ENCODE measurements around the gene MBIP.

The MBIP gene

DNA sequence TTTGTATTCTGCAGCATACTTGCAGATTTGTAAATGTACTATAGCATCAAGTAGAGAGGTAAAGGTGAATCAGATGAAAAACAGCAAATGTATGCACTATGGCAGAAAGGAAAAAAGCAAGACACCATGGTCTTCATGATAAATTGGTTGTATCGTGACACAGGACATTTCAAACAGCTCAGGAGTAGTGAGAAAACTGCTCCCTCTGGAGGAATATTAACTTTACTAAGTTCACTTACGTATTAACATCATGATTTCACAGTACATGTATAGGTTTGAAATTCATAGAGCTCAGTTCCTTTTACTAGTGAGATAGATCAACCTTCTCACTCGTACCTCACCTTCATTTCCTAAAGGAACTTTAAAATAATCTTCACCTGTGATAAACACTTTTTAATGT lies 6.5 kb downstream of the MBIP start:
- FAIRE-seq (no peak), DNase-seq (ENCODE audit: low spot score) (no peak)

DNA sequence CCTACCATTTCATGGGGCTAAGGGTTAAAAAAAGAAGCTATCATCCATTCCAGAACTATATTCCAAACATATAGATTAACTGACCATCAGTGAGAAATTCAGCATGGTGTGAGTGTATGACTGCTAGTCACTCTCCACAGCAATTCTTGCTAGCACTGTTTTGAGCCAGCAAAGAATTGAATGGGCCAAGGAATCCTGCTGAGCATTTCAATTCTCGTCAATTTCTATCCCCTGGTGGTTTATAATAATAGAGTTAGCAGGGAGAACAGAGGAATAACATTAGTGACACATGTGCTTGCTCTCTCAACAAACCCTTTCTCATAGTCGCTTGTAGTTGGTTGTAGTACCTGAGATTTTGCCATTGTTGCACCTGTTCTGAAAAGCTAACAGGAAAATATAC lies 7.2 kb downstream of the MBIP start:
- no peak for FAIRE-seq
- DNase-seq (ENCODE audit: low spot score) = no peak

DNA sequence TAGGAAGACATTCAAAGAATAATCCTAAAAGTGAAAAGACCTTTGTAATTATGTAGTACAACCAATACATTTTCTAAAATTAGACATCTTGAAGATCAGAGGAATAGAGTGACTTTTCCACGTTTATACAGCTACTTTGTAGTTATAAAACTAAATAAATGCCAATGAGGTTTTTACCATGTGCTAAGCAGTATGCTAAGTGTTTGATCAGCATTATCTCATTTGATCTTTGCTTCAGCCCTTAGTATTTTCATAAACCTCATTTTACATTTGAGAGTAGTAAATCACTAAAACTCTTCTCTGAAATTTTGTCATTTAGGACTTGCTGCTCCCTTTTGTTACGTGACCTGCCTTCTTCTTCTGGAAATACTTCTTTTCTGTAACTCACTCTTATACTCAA lies 13.6 kb downstream of the MBIP start:
- DNase-seq (ENCODE audit: low spot score) = no peak
- no peak for FAIRE-seq

DNA sequence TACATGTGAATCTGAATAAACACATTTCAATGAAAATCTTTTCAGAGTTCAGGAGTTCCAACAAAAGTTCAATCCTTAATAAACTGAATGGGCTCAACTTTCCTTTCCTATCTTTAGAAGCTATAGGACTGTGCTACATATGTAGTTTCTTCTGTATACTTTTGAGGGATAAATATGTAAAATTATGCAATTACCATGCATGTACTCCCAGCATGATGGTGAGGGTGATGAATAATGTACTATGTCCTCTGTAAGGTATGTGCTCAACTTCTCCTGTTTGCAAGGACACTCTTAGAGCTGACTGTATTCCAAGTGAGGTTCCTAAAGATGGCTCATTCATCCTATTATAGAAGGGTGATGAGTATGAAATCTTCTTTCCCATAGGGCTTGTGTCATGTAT lies 15.5 kb downstream of the MBIP start:
- FAIRE-seq (no peak), DNase-seq (ENCODE audit: low spot score) (no peak)

DNA sequence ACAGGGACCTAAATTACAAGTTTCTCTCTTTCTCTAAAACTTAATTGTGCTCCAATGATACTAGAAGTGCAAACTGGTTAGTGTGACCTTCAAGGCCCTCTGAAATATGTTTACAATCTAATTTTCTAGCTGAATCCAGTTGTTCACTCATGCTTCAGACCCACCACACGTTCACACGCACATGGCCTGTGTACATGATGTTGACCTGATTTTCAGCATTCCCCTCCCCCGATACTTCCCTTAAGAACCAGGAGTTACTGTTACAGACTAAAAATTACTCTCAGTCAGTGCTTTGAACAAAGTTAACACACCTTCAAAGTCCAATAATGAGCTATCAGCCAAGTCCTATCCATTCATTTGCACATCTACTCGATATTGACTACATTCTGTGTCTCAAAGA lies 16.5 kb downstream of the MBIP start:
- DNase-seq (ENCODE audit: low spot score) (no peak), FAIRE-seq (no peak)

DNA sequence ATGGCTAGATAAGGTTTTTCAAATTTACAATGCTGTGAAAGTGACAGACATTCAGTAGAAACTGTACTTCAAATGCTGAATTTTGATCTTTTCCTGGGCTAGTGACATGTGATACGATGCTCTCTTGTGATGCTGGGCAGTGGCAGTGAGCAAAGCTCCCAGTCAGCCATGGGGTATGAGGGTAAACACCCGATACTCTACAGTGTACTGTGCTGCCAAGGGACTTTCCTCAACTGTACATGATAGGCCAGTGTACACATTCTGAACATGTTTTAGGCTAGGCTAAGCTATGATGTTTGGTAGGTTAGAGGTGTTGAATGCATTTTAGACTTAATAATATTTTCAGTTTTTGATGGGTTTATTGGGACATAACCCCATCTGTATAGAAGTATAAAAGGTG lies 17.6 kb downstream of the MBIP start:
- no peak for DNase-seq (ENCODE audit: low spot score)
- FAIRE-seq = no peak

DNA sequence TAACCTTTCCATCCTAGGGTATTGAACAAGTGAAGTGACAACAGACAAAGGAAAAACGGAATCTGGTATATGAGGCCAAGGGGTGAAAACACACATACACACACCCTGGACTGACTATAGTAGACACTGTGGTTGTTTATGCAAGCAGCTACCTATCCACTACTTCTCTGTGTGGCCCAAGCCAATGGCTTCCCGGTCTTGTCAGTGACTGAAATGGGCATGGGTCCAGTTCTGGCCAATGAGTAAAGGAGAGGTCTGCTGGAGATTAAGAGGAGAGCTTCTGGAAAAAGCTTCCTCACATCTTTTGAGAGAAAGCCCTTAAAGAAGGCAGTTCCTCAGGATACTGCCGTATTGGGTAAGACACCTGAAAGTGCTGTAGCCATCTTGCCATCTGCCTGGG lies 19.3 kb downstream of the MBIP start:
- FAIRE-seq = no peak

DNA sequence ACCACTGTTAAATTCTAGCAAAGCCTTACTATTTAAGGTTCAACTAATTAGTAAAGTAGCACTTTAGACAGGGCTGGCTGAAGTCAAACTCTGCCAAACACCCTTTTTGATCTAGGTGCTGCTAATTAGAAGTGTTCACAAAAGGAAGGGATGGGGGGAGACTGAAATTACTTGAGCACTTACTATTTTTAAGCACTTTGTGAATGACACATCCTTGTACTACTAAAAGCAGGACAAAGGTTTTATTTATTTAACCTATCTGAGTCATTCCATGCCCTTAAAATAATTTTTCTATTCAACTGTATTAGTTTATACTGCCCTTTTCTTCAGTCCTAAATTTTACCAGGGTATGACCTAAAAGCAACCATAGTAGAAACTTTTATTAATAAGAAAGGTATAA lies 20.1 kb downstream of the MBIP start:
- FAIRE-seq (no peak), DNase-seq (ENCODE audit: low spot score) (no peak)

More for the DNA sequence above, 19.3 kb downstream of the MBIP start:
- DNase-seq (ENCODE audit: low spot score) = no peak

DNA sequence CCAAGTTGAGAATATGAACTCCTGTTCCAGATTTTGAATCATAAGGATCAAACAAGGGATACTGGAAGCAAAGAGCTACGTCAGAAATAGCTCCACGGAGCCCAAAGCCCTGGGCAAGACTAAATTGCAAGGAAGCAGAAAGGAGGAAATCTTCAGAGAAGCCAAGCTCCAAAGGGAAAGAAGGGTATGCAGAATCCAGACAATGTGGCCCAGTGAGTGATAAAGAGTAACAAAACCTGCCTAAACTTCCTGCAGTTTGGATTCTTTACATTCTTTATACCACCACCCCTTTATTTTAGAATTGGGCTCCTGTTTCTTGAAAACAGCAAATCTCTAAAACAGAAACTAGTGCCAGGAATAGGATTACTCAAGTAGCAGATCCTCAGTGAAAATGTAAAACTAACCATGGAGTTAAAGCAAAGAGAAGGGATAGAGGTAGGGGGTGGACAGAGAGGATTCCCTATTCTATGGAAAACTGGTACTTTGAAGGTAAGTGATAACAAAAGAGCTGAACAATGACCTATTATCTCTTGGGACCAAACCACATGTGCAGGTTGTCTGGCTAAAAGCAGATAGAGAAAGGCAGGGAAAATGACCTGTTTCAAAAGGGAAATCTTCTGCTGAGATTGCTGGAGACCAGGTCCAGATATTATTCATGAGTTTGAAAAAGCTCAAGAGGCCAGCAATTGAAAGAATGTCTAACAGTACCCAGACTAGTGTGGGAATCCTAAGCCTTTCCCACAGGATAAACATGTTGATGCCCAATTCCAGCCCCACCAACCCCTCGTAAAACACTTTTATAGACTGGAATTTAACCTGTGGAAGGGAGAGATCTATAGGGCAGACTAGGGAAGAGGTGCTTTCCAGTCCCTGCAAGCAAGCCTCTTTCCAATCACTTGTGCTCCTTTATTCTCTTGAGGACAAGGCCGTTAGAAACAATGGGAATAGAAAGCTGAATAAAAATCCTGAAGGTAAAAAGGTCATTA lies 24.5 kb downstream of the MBIP start:
- FAIRE-seq (no peak), DNase-seq (ENCODE audit: low spot score) (no peak)

DNA sequence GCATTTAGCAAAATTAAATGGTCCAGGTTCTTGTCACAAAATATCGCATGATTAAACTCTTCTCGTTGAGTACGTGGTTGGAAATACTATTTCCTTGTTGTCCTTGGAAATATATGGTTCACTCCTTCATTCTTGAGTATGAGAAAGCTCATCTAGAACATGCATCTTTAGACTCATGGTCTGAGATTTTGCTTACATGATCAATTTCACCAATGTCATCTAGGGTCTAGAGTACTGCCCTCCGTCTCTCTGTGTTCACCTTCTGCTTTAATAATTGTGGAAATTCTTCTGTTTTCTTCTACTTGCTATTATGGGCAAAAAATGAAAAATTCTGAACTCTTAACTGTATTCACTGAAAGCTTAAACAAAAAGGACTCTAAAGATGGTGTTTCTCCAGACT lies 25.9 kb downstream of the MBIP start:
- FAIRE-seq (no peak), DNase-seq (ENCODE audit: low spot score) (no peak)

DNA sequence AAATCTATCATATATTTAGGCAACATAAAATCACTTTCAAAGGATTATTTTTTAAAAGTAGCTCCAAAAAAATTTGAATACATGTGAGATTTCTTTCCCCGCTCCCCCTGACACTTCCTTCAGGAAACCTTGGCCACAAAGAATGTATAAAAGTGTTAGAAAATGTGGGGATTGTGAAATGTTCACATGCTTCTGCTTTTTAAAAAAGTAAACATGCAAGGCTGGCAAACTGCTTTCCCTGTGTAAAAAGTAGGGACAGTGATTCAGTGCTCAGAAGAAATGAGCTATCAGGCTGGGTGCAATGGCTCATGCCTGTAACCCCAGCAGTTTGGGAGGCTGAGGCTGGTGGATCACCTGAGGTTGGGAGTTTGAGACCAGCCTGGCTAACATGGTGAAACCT lies 26.6 kb downstream of the MBIP start:
- DNase-seq (ENCODE audit: low spot score) = no peak
- FAIRE-seq = no peak

DNA sequence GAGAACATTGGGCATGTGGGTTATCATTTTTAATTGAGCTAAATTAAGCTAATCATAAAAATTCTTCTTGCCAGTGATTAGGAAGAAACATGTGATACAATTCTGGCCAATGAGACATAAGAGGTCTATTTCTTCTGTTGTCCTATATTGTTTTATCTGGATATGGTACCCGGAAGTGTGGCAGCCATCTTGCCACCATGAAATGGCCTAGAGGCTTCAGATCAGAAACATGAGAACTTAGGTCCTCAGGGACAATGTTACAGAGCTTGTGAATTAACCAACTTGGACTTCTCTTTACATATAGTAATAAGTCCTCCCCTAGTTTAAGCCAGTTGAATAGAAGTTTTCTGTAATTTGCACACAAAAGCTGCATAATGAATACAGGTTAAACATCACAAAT lies 30.5 kb downstream of the MBIP start:
- DNase-seq (ENCODE audit: low spot score) = no peak
- FAIRE-seq = no peak

DNA sequence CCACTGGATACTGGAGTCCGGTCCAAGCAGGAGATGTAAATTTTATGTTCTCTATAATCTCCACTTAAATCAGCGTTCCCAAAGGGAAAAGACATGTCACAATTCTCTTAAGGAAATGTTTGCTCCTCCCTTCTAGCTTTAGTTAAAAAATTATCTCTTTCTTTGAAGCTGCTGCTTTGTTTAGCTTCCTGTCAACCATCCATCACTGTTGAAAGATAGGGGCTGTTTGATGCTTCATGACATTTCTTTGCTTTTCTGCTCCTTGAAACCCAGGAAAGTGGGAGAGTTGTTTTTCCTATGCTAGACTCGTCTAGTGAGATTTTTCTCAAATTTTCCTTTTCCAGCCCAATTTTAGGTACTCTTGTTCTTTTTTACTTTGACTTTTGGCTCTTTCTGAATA lies 31.9 kb downstream of the MBIP start:
- FAIRE-seq (no peak), DNase-seq (ENCODE audit: low spot score) (no peak)

DNA sequence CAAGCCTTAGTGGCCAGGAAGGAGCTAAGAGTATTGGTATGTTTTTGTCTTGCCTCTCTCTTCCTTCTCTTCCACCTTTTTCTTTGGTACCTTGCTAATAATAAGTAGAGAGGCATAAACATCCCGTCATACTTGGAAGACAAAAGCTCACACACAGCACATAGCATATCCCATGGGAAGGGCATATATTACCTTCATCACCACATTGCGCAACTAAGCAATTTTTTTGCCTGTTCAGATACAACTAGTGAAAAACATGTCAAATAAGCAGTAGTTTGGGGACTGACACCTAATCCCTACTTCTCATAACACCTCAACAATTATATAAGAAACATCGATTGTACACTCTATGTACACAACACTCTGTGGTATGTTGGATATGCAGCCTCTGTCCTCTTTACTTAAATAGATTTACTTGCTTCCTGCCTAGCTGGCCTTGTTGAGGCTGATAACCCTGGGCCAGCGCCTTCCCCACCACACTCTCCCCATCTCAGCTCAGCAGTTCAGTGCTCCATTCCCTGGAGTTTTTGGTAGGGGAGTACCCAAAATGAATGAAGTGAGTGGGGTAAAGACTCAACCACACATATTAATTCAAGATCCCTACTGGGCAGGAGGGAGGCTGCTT lies 35.4 kb downstream of the MBIP start:
- DNase-seq (ENCODE audit: low spot score) (no peak), FAIRE-seq (no peak)

DNA sequence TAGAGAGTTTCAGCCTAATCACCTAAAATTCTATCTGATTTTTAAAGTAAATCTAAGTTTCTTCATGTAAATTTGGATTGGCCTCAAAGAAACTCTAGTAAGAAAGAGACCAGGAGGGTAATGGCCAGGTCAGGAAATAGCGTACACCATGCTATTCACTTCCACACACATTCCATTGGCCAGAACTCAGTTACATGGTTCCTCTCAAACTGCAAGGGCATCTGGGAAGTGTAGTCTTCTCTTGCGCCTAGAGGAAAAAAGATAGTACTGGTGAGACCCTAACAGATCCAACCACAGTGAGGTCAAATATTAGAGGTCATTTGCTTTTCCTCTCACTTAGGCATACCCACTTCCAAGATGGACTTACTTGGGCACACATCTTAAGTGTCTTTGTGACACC lies 39.1 kb downstream of the MBIP start:
- no peak for FAIRE-seq
- no peak for DNase-seq (ENCODE audit: low spot score)

DNA sequence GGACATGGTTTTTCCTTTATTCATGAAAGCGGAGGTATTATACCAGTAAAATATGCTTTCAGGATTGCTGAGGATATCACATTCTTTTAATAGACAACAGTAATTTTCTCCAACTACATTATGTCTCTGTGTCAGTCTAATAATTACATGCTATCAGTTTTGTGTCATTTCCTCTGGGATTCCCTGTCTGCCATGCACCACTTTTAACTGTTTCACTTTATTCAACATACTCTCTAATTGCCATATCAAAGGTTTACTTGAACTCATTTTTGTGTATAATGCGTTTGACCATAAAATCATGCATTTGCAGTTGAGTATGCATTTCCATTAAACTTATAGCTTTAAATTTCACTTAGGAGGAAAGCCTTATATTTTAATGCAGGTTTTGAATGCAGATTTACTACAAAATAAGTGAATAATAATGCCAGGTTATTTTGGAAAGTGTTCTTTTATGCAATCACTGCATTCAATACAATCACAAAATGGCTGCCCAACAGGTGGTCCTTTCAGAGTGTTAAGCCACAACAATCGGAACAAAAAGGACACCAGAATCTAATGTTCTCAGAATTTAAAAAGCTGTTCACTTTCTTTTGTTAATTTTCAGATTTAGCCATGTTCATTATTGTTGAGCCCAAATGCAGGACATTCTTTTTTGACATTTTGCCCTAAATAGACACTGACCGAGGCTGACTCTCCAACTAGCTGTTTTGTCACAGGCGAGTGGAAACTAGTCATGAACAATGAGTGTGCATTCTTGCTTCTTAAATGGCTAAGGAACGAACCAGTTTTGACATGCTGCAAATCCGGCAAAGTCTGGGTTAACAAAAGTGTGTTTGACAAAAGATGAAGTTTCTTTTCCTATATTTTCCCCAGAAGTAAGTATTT lies 40.9 kb downstream of the MBIP start:
- FAIRE-seq (no peak), DNase-seq (ENCODE audit: low spot score) (no peak)

DNA sequence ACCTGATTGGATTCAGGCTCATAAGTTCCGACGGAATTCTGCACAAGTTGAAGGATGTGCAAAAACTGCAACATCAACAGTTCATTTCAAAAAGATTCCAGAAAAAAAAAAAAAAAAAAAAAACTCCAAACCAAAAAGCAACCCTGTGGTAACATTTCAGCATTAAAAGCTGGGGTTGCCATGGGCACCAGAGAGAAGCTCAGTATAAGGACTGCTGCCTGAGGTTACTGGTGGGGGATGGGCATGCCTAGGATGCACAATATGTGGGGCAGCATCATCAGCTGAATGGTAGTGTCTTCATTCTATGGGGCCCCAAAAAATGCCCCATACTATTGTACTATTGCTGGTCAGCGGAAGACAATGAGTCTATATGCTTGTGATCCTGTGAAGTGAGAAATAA lies 44.7 kb downstream of the MBIP start:
- no peak for FAIRE-seq

DNA sequence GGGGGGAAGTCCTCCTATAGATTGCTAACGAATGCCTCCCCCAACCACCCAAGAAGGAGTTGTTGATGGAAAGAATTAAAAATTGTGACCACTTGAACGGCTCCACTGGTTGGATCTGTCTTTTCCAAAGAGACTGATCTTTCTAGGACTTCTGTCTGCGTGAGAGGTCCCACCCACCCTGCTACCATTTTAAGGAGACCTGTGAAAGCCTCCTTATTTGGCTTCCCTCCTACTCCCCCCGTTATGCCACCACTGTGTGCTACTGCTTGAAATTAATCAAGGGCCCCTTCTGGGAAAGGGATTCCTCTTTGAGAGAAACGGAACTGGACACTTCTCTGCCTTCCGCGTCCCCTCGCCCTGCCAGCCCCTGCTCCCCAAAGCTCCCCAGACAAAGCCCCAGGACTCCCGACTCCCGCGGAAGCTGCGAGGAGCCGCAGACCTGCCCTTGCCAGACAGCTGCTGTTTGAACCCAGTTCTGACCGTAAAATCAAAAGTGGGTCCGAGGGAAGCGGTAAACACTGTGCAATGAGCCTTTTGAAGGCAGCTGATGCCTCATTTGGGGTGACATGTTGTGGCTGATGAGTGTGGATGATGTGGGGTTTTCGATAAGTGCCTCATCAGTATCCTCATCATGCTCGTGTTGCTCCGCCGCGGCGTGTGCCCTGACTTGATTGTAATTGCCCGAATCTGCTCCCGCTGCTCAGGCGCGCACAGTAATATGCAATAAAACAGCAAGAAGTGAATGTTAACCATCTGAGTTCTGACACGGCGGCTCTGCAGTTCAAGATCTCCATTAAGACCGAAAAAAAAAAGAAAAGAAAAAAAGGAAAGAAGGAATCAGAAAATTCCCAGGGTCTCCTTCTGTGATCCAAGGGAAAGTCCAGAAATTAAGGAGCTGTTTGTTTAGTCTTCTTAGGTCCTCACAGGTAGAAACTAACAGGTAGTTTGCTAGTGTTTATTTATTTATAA lies 48.2 kb downstream of the MBIP start:
- FAIRE-seq = no peak
- no peak for DNase-seq (ENCODE audit: low spot score)

More for the DNA sequence above, 44.7 kb downstream of the MBIP start:
- no peak for DNase-seq (ENCODE audit: low spot score)

DNA sequence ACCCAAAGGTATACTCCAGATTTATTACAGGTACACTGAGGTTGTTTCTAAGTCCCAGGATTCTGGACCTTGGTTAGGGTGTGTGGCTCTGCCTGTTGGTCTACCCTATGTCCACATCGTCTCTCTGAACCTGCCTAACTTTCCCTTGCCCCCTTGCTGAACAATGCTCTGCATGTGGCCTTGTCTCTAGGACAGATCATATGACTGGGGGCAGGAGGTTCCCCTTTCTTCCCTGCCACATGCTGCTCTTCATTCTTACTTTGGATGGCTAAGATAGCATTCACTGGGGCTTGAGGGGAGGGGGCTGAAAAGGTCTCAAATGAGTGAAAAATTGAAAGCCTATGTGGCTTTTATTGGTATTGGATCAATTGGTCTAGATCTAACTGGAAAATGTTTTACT lies 49.2 kb downstream of the MBIP start:
- FAIRE-seq (no peak), DNase-seq (ENCODE audit: low spot score) (no peak)

DNA sequence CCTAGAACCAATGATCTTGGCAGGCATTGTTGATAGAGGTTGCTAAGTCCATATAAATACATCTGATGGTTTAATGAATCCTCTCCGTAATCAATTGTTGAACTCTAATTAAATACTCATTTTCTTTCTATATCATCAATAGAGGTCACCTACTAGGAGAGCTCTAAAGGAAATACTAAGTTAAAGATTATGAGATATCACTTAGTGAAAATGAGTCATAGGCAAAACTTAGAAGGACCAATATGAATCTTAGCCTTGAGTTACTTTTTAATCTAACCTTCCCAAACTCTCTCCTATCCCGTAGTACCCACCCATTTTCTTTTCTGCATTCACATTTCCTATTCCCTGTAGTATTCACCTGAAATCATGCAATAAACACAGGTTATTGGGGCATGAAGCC lies 50.2 kb downstream of the MBIP start:
- FAIRE-seq (no peak), DNase-seq (ENCODE audit: low spot score) (no peak)

DNA sequence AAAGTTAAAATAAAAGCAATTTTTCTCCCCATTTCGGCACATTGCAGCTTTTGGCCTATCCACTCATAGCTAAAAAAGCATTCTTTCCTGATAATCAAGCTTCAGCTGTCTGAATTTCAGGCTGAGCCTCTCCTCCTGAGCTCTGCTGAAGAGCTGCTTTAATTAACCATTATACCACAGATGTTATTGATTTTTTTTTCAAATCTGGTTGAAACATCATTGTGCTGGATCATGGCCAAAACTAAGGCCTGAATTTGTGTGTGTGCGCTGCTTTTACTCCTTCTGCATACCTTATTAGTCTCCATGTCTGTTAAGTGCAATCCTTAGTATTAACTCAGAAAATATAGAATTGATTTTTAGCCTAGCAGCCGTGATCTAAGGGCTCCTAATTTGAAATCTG lies 52.3 kb downstream of the MBIP start:
- no peak for DNase-seq (ENCODE audit: low spot score)
- FAIRE-seq = no peak

Measured in RCC 7860 (cell line).